HuH-7.5 (cell line): ENCODE measurements around the gene CIRBP.

Source experiments
- DNase-seq: peaks from one replicate; pipeline ENCODE4 v3.0.0; 2011; ENCODE audit warnings: low spot score

CIRBP gene

DNA sequence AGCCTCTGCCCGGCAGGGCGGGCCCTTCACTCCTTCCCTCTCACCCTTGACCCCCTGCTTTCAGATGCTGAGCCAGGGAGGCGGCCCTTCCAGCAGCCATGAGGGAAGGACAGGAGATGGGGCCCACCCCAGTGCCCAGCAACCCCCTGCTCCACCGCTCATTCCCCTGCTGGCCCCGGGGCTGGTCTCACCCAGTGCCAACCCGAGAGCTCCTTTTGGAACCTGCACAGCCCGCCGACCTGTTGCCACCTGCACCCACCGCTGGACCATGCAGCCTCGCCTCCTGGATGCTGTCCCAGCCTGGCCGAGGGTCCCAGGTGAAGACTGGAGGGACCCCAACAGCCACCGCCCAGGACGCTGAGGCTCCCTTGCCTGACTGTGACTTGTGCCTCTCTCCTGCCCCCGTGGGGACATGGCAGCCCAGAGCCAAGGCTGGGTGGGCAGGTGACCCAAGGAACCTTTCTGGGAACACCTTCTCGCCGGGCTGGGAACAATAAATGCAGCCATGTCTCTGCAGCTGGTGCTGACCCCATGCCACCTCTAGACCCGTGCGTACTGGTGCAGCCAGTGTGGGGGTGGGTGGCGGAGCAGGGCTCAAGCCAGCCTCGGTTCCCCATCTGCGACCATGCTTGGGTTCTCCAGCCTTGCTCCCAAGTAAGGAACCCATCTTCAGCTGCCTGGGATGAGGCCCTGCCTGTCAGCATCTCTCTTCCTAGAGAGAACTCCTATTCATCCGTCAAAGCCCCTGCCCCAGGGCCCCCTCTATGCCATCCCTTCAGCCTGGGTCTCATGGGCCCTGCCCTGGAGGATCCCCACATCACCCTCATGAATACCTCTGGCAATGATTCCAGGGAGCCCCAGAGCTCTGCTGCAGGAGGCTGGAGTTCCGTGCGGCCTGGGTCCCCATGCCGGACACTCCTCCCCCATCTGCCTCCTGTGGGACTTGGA, 9.9 kb downstream of the CIRBP start:
- no peak for DNase-seq

DNA sequence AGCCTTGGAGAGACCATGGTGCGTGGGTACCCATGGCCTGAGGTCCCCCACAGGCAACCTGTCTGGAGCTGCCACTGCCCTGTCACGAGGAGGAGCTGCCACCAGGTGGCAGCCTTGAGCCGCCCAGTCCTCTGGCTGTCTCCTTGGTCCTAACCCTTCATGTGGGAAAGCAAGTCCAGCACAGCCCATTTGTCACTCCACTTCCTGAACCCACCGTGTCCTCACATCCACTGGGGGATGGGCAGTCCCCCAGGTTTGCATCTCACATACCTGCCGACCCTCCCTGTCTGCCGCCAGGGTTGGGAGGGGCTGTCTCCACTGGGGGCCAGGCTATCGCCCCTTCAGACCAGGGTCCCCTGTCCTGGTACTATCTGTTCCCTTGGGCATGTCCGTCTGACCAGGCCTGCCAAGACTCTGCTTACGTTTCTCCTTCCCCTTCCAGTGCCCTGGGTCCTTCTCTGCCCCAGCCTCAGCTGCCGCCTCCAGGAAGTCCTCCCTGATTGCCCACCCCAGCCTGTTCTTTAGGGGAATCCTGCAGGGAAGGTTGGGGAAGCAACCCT, 10.7 kb downstream of the CIRBP start:
- DNase-seq = peak; percentile 97

DNA sequence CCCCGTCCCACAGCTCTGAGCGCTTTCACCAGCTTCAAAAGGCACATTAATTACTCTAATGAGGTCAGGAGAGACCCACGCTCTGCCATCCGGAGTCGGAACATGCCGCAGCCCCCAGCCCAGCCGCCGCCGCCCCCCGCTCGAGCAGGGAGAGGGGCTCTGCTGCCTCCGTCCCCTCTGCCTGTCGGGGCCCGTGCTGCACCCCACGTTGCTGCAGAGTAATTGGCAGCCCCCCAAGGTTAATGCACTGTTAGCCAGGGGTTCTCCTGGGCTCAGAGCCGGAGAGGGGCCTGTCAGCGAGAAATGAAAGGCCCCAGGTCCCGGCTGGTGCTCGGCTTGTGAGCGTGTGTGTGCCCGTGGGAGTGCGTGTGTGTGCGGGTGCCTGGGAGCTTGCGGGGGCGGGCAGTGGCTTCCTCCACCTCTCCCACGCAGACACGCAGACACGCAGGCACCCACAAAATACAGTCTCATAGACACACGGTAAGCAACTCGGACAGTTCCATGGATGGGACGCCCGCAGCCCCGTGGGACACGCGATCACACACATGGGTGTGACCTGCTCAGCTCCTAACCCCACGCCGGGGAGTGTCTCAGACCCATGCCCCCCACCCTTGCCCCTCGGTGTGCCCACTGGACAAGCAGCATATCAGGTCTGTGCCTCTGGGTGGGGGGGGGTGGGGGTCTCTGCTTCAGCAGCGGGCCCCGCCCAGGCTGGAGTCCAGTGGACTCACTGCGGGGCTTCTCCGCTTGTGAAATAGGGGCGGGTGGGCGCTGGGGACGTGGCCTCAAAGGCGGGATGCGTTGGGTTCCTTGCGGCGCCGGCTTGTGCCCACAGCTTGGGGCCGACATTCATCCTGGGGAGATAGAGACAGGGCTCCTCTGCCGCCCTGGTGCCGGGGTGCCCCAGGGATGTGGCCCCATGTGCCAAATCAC, 11.8 kb downstream of the CIRBP start:
- DNase-seq = no peak

DNA sequence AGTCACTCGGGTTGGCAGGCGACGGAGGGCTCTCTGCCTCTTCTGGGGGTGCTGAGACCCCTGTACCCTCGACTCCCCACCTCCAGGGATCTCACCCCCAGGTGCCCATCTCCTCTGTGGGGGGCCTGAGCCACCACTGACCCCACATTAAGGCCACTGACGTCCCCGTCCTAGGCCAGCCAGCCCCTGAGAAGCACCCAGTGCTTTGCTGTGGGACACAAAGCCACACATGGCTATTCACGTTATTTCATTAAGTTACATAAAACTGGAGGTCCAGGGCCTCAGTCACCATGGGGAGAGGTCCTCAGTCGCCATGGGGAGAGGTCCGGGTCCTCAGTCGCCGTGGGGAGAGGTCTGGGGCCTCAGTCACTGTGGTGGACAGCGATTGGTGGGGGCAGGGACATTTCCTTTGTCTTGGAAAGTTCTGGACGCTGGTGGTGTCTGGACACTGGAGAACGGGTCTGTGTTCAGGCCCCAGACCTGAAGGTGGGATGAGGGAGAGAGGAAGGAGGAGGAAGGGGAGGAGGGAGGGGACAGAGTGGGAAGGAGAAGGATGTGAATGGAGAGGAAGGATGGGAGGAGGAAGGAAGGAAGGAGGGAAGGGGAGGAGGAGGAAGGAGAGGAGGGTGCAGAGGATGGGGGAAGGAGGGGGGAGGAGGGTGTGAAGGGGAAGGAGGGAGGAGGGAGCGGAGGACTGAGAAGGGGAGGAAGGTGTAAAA, 12.6 kb downstream of the CIRBP start:
- DNase-seq = no peak

DNA sequence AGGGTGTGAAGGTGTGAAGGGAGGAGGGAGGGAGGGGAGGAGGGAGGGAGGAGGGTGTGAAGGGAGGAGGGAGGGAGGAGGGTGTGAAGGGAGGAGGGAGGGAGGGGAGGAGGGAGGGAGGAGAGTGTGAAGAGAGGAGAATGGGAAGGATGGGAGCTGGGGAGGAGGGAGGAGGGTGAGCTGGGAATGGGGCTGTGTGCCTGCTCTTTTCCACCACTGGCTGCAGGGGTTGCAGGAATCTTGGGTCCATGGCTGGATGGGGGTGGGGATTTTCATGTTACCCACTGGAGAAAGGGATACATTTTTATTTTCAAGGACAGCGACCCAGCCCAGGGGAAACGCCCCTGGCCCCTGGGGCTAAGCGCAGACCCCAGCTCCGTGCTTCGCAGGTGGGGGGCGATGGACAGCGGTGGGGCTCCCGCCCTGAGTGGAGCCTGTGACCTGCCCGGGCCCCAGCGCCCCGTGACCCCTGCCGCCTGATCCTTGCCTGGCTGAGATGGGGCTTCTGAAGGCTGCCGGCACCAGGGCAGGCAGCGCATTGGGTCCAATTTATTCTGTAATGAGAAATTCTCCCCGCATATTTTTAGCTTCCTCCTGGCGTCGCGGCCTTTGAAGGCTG, 13.6 kb downstream of the CIRBP start:
- no peak for DNase-seq

DNA sequence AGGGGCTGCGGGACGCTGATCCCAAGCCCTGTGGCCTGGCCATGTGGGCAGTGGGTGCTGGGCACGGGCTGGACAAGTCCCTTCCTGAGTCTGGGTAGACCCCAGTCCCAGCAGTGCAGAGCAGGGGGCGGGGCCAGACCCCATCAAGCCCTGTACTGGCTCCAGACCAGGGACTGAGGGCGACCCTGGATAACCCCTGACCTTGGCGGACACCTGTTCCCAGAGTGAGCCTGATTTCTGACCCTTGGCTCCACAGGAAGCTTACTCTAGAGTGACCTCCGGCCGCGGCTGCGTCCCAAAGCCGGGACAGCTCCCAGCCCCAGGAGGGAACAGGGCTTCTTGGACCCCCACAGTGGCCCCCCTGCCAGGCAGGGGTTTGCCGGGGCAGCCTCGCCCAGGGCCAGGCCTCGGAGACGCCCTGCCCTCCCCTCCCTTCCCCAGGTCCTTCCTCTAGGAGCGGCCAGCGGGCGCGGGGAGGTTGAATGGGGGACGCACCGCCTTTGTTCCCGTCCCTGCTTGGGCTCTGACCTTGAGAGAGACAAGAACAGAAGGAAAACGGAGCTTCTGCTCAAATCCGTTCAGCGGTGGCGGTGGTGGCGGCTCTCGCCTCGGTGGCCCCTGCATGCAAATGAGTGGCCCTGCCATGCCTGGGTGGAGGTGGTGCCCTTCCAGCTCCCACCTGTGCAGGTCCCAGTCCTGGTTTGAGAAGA, 14.2 kb downstream of the CIRBP start:
- no peak for DNase-seq

DNA sequence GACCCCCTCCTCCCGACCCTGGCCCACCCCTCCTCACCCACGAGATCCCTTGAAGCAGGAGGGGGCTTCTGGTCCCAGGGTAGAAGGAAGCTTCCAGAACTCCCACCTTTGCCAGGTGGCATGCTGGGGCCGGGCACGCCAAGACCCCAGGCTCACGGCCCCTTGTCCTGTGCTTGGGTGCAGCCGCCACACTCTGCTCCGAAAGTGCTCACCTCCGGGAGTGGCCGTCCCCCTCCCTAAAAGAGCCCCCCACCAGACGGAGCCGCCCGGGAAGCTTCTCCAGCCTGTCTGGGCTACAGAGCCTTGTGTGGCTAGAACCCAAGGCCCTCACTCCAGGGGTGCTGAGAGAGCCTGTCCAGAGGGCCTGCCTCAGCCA, 14.8 kb downstream of the CIRBP start:
- no peak for DNase-seq

DNA sequence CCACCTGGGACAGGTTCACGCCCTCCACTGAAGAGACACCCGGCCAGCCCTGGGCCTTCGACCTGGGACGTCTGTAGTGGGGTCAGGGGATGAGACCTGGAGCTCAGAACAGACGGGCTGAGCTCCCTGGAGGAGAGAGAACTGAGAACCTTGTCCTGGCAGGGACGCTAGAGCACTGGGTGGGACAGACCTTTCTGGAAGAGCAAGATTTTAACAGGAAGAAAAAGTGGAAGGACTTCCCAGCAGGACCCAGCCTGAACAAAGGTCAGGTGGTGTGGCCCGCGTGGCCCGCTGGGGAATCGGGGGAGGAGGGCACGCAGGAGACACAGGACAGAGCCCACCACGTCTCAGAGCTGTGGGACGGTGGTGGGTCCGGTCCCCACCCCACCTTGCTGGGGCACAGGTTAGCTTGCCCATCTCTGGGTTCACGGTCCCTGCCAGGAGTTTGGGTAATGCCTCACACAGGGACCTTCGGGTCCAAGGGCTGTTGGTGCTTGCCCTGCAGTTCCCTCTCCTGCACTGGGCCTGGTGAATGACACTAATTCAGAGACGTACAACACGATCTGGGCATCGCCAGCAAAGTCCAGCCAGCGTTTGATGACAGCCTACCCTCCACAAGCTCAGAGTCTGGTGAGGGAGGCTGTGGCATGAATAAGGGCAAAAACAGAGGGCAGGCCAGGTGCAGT, 15.3 kb downstream of the CIRBP start:
- DNase-seq = no peak

DNA sequence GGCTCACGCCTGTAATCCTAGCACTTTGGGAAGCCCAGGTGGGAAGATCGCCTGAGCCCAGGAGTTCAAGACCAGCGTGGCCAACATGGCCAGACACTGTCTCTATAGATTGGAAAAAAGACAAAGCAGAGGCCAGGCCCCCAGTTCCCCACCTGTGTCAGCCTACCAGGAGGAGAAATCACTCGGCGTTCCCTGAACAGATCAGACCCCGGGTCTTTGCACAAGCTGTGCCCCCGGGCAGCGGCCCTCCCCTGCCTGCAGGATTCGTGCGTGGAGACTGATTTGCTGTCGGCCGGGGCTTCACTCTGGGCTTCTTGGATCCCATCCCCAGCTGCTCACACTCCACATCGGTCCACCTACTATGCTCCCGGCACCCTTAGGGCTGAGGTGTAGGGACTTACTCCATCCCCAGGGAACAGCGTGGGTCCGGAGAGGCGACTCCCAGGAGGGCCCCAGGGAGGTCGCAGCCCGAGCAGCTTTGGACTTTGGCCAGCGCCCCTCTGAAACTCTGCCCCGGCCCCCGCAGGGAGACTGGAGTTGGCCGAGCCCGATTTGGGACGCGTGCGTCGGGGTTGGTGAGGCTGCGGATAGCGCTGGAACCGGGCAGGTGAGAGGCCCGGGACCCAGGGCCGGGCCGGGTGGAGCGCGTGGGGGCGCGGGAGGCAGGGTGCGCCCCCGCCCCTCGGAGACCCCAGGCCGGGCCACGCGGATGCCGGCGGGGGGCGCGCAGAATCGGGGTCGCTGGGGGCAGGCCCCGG, 16.0 kb downstream of the CIRBP start:
- peak; percentile 81 for DNase-seq

DNA sequence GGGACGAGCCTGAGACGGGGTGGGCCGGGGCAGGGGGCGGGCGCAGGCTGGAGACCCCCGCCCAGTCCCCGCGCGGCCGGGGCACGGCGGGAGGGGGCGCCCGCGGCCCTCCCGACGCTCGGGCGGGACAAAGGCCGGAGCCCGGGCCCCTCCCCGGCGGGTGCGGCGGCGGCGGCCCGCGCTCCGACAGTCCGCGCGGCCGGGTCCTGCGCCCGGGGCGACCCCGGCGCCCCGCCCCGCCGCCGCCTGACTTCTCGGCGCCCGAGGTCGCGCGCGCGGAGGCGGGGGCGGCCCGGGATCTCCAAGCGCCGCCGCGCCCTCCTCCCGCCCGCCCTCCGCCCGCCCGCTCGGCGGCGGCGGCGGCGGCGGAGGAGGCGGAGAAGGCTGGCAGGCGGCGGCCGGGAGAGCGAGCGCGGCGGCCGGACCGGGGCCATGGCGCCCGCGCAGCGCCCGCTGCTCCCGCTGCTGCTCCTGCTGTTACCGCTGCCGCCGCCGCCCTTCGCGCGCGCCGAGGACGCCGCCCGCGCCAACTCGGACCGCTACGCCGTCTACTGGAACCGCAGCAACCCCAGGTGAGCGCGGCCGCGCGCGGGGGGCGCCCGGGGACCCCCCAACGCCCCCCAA, 16.7 kb downstream of the CIRBP start, which contains the start of gene EFNA2:
Gene EFNA2 (plus strand): TSS at position 137 of the 624 bp plus-strand sequence. CDS start 296 bp downstream, at position 433.
- DNase-seq = peak; percentile 84

DNA sequence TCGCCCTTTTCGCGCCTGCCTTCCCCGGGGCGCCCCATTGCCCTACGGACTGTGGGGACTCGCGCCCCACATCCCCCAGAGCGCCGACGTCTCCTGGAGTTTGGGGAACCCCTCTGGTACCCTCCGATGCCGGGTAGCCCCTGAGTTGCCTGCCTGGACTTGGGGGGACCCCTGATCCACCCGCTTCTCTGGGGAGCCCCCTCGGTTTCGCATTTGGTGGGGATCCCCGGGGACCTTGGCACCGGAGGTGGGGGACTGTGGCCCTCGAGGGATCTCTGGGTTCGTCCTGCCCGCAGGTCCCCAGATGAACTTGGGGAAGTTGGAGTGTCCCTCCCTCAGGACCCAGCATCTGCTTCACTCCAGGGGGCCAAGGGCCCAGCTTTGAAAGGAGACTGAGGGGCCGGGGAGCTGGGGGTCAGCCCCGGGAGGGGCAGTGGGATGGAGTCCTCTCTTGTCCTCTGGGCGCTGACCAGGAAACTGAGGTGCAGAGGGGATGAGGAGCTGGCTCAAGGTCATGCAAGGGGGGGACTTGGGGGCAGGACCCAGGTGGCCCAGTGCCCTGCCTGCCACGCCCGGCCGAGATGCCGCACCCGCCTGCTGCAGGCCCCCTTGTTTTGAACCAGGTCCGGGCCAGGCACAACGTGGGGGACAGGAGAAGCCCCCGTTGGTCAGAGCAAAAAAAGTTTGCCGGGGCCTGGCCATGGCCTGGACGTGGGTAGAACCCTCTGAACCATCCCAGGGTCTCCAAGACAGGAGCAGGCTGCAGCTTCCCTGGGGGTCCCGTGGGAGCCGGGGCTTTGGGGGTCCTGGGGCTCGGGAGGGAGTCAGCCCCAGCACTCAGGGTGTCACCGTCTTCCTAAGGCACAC, 17.6 kb downstream of the CIRBP start:
- DNase-seq = no peak

DNA sequence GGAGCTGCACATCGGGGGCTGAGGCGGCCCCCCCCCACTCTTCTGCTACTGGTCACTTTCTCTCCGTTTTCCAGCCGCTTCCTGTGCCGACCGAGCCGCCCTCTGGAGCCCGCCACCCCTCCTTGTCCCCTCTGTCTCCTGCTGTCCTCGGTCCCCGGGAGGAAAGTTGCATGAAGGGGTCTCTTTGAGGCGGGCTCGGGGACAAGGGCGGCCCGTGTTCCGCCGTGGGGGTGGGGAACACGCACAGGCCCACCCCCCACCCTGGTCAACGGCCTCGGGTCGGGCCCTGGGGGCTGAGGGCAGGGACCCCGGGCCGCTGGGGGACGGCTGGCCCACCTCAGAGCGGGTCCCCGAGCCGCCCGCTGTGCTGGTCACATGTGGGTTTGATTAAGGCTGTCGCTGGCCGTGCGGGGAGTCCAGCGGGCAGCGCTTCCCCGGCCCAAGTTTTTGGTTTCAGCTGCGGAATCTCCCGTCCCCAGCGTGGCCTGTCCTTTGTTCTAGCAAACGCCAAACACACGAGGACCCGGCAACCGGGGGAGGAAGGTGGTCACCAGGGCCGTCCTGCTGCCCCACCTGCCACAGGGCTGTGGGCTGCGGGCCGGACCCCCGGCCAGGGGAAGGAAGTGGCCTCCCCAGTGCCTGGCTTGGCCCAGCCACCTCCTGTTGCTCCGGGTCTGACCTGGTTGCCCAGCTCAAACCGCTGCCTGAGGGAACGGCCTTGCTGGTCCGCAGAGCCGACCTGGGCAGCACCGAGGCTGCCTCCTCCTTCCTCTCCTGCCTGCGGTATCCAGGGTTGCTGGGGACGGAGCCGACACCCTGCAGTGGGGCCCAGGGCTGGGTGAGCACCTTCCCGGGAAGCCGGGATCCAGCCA, 18.5 kb downstream of the CIRBP start:
- no peak for DNase-seq

DNA sequence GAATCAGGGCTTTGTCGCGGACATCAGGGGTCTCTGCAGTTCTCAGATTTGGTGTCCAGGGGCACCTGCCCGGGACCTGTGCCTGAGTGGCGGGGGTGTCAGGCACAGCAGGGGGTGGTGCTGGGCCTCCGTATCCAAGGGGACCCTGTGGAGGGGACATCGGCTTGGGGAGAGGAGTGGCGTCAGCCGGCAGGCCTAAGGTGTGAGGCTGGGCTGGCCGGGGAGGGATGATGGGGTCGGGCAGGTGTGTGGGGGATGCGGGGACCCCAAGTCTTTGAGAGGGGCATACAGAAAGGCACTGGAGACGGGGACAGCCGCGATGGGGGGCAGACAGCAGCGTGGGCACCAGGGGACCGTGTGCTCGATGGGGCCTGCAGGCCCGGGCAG, 19.1 kb downstream of the CIRBP start:
- DNase-seq = no peak

DNA sequence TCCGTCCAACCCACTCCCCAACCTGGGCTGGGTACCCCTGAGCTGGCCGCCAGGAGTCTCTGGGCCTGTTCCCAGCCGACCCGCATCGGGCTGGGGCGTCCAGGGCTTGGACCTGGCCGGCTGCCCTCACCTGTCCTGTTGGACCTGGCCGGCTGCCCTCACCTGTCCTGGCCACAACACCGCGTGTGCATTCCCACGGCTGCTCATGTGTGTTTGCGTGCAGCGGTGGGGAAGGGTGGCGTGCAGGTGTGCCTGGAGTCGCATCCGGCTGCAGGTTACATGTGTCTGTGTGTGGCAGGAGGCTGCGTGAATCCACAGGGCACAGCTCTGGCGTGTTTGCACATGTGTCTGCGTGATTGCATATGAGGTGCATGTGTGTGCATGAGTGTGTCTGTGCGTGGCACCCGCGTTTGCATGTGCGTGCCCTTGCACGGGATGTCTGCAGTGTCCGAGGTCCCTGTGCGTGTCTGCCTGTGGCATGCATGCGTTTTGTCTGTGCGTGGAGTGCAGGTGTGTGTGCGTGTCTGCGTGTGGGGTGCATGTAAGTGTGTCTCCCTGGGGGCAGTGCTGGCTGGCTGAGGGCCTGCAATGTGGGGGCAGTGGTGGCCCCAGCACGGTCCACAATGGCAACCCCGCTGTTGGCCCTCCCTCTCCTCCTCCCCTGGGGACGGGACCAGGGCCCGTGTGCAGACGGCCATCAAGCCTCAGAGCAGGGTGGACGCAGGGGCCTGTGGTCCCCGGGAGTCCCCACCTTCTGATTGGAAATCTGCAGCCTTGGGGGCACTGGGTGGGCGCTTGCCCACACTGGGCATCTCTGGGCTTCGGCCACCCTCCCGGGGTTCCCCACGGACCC, 19.9 kb downstream of the CIRBP start:
- no peak for DNase-seq

DNA sequence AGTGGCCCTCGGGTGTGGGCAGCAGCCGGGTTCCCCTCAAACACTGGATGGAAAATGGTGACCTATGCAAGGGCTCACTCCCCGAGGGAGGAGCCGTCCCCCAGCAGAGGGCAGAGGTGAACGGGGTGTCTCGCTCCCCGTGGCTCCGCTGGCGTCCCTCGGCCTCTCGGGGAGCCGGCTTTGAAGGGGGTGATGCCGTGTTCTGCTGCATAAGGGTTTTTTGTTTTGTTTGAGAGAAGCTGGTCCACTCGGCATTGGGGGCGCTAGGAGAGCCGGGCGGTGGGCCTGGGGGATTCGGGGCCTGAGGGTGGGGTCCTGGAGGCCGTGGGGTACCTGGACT, 20.5 kb downstream of the CIRBP start:
- no peak for DNase-seq

DNA sequence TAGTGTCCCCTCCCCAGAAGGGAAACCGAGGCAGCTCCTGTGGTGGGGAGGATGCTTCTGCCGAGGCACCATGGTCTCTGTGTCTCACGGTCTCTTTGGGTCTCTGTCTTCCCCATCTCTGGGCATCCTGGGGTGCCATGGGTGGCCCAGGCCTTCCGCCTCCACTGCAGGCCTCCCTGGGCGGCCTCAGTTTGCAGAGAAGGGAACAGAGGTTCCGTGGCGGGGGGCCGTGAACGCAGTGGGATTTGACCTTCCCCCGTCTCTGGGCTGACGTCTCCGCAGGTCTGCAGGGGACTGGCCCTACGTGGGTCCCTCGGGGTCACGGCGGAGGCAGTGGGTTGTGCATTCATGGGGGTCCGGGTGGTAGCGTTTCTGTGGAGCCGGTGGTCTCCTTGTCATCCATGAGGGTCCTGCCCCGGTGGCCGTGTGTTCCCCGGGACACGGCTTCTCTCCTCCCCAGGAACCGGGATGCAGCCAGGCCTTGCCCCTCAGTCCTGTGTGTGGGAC, 21.1 kb downstream of the CIRBP start:
- no peak for DNase-seq
